ENCODE results near the gene CLIP1.
"Not testable (repeated sequence)": the region's sequence is repeated elsewhere in the genome, so short reads cannot be mapped to it uniquely, and the experiment has no call there.

Gene CLIP1

GRCh38 chr12:122449317-122449716, 26.8 kb upstream of the CLIP1 start:
- DNase-seq (ENCODE audit: low read depth in 1 of 2, low spot score in 1 of 2), result peak; percentile 34 to 74
- H3K27ac ChIP-seq (replicated peaks), result no peak overlapping the region
- H3K4me3 ChIP-seq (replicated peaks; ENCODE audit: insufficient read depth, low read length), result no peak overlapping the region
- TF ChIP-seq SPI1 (IDR thresholded peaks at IDR 0.05; ENCODE audit: borderline replicate concordance, low read depth) (no peak), GABPA (IDR thresholded peaks at IDR 0.05; ENCODE audit: low read depth) (no peak), REST (IDR thresholded peaks at IDR 0.05; ENCODE audit: insufficient replicate concordance, low read depth) (no peak), CTCF (IDR thresholded peaks at IDR 0.05; ENCODE audit: insufficient read depth, low read length) (no peak), POLR2AphosphoS5 (IDR thresholded peaks at IDR 0.05; ENCODE audit: low read depth) (no peak)
- no peaks in the 10 kb centered on the region for H3K27me3 ChIP-seq (ENCODE audit: insufficient read depth, poor library complexity, severe bottlenecking)

- H3K4me3 ChIP-seq (replicated peaks; ENCODE audit: insufficient read depth, low read length); H3K27me3 ChIP-seq (ENCODE audit: insufficient read depth, poor library complexity, severe bottlenecking); H3K27ac ChIP-seq (replicated peaks); DNase-seq (ENCODE audit: low read depth in 1 of 2, low spot score in 1 of 2): not testable (repeated sequence)
These were observed 25.4 kb upstream of the CLIP1 start for GRCh38 chr12:122447825-122448224.

- not testable (repeated sequence) for H3K27ac ChIP-seq (replicated peaks); DNase-seq (ENCODE audit: low read depth in 1 of 2, low spot score in 1 of 2); H3K27me3 ChIP-seq (ENCODE audit: insufficient read depth, poor library complexity, severe bottlenecking); H3K4me3 ChIP-seq (replicated peaks; ENCODE audit: insufficient read depth, low read length)
These were observed 23.9 kb upstream of the CLIP1 start for GRCh38 chr12:122446390-122446789.

- H3K4me3 ChIP-seq (replicated peaks; ENCODE audit: insufficient read depth, low read length); H3K27me3 ChIP-seq (ENCODE audit: insufficient read depth, poor library complexity, severe bottlenecking); H3K27ac ChIP-seq (replicated peaks); DNase-seq (ENCODE audit: low read depth in 1 of 2, low spot score in 1 of 2): not testable (repeated sequence)
These were observed 21.6 kb upstream of the CLIP1 start for GRCh38 chr12:122444071-122444470.

GRCh38 chr12:122438822-122439221, 16.4 kb upstream of the CLIP1 start:
- H3K27ac ChIP-seq (replicated peaks); DNase-seq (ENCODE audit: low read depth in 1 of 2, low spot score in 1 of 2); H3K4me3 ChIP-seq (replicated peaks; ENCODE audit: insufficient read depth, low read length); H3K27me3 ChIP-seq (ENCODE audit: insufficient read depth, poor library complexity, severe bottlenecking): not testable (repeated sequence)

GRCh38 chr12:122437656-122438121, 15.2 kb upstream of the CLIP1 start:
- TF ChIP-seq POLR2AphosphoS5 (IDR thresholded peaks at IDR 0.05; ENCODE audit: low read depth), result no peak
- TF ChIP-seq REST (IDR thresholded peaks at IDR 0.05; ENCODE audit: insufficient replicate concordance, low read depth), result no peak
- no peak for TF ChIP-seq CTCF (IDR thresholded peaks at IDR 0.05; ENCODE audit: insufficient read depth, low read length)
- TF ChIP-seq SPI1 (IDR thresholded peaks at IDR 0.05; ENCODE audit: borderline replicate concordance, low read depth), result no peak
- no peak for TF ChIP-seq GABPA (IDR thresholded peaks at IDR 0.05; ENCODE audit: low read depth)
- no peak for DNase-seq (ENCODE audit: low read depth in 1 of 2, low spot score in 1 of 2)
- H3K27ac ChIP-seq (replicated peaks), result no peak overlapping the region

More at GRCh38 chr12:122437656-122438121, 15.2 kb upstream of the CLIP1 start:
- Histone ChIP-seq H3K4me3 (replicated peaks; ENCODE audit: insufficient read depth, low read length) (no peak overlapping the region), H3K27me3 (ENCODE audit: insufficient read depth, poor library complexity, severe bottlenecking) (no peaks in the 10 kb centered on the region)
